ENCODE data around the gene ADGRL4.

DNA sequence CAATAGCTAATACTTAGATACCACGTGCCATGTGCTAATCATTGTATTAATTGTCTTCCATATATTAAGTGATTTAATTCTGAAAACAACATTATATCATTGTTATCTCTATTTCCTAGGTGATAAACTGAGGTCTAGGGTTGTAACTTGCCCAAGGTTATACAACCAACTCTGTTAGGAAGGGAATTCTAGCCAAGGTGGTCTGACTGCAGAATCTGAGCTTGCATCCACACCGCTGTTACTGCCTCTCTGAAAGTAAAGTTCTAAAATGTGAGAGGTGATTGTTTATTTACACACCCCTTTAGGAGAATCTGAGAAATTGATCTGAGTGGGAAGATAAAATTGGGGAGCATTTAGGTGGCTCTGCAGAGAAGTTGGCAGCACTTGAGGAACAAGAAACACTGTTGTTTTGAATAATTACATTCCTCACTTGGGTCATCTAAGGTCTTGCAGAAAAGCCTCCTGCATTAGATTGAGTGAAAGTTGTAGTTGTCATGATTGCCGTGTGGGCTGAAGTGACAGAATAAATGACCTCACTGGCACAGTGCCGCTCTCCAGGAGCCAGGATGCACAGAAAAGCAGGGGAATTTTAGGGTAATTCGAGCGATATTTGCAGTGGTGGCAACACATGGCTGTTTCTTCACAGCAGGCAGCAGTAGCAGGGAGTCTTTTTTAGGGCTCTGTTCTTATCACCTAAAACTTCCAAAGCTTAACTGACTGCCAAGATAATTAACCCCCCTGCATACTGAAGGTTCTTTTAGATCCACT is 121.7 kb downstream of the ADGRL4 start:
- TF ChIP-seq, protein P1, sequence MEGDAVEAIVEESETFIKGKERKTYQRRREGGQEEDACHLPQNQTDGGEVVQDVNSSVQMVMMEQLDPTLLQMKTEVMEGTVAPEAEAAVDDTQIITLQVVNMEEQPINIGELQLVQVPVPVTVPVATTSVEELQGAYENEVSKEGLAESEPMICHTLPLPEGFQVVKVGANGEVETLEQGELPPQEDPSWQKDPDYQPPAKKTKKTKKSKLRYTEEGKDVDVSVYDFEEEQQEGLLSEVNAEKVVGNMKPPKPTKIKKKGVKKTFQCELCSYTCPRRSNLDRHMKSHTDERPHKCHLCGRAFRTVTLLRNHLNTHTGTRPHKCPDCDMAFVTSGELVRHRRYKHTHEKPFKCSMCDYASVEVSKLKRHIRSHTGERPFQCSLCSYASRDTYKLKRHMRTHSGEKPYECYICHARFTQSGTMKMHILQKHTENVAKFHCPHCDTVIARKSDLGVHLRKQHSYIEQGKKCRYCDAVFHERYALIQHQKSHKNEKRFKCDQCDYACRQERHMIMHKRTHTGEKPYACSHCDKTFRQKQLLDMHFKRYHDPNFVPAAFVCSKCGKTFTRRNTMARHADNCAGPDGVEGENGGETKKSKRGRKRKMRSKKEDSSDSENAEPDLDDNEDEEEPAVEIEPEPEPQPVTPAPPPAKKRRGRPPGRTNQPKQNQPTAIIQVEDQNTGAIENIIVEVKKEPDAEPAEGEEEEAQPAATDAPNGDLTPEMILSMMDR (IDR thresholded peaks at IDR 0.05; ENCODE audit: extremely low read depth in 1 of 2, insufficient read depth in 1 of 2, low read depth in 1 of 2, low read length in 2 of 2): no peak
- no peak for TF ChIP-seq POLR2A (IDR thresholded peaks at IDR 0.05; ENCODE audit: low read depth, low read length)
- no peak for TF ChIP-seq EZH2 (IDR thresholded peaks at IDR 0.05; ENCODE audit: borderline replicate concordance, low read depth, low read length, severe bottlenecking)
- no peak for TF ChIP-seq POLR2AphosphoS5 (IDR thresholded peaks at IDR 0.05; ENCODE audit: insufficient read depth, low read depth, low read length)
